Suppressor macrophage treated with lipopolysaccharide for 4 hours (primary cell): ENCODE measurements around the gene WNT3.
"Not testable (repeated sequence)": the region's sequence is repeated elsewhere in the genome, so short reads cannot be mapped to it uniquely, and the experiment has no call there.

ENCODE experiments used
- DNase-seq: peaks from one replicate; pipeline ENCODE4 v3.0.0-alpha.2; 2020

The WNT3 gene

GRCh38 chr17:46782250-46782953, 36.1 kb downstream of the WNT3 start:
- peak; percentile 17 for DNase-seq

GRCh38 chr17:46780003-46780373, 38.5 kb downstream of the WNT3 start:
- no peak for DNase-seq

GRCh38 chr17:46777943-46778915, 40.3 kb downstream of the WNT3 start:
- DNase-seq, result no peak

- DNase-seq, result no peak
Observed at GRCh38 chr17:46776298-46777005, 42.0 kb downstream of the WNT3 start.

GRCh38 chr17:46774108-46774737, 44.3 kb downstream of the WNT3 start:
- no peak for DNase-seq

- DNase-seq, result no peak
Observed at GRCh38 chr17:46773676-46774075, 44.8 kb downstream of the WNT3 start.

- DNase-seq, result no peak
Observed at GRCh38 chr17:46773221-46773605, 45.3 kb downstream of the WNT3 start.

GRCh38 chr17:46772475-46773220, 45.8 kb downstream of the WNT3 start:
- no peak for DNase-seq

GRCh38 chr17:46771561-46772474, 46.7 kb downstream of the WNT3 start:
- DNase-seq, result peak; percentile 14

- peak; percentile 23 for DNase-seq
Observed at GRCh38 chr17:46770818-46771560, 47.5 kb downstream of the WNT3 start.

GRCh38 chr17:46770439-46770817, 48.1 kb downstream of the WNT3 start:
- no peak for DNase-seq

GRCh38 chr17:46769531-46770438, 48.7 kb downstream of the WNT3 start:
- no peak for DNase-seq

- DNase-seq, result not testable (repeated sequence)
Observed at GRCh38 chr17:46768896-46769295, 49.6 kb downstream of the WNT3 start.

- no peak for DNase-seq
Observed at GRCh38 chr17:46768540-46768870, 50.0 kb downstream of the WNT3 start.

GRCh38 chr17:46766493-46767491, 51.7 kb downstream of the WNT3 start:
- no peak for DNase-seq

- DNase-seq, result no peak
Observed at GRCh38 chr17:46765453-46765852, 53.0 kb downstream of the WNT3 start.

- DNase-seq, result no peak
Observed at GRCh38 chr17:46764709-46765401, 53.6 kb downstream of the WNT3 start.
